ENCODE measurements around the gene DNALI1. TPM values are rescaled to one million over a fixed set of nuclear protein-coding genes. Genes with fewer than 3 reads are reported as not detected.

The DNALI1 gene
- total and polyA plus RNA-seq, 2 donors (not counting 3 experiments of a cell fraction or from before 2014, with no cell fraction given), result 5.2 to 8.1 TPM

DNA sequence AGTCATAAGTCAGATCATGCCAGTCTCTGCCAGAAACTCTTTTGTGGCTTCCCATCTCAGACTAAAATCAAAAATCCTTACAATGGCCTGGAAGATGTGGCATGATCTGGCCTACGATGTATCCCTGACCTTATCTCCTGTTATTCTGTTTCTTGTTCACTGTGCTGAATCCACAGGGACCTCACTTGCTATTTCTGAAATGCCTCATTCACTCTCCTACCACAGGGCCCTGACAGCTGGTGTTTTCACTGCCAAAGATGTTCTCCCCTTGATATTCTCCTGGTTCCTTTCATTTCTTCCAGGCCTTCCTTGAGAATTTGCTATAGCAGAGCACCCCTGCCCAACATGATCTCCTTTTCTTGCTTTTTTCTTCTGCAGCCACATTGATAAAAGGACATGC, 1.7 kb downstream of the DNALI1 start:
- H4K20me1 ChIP-seq (replicated peaks; ENCODE audit: control insufficient read depth, extremely low read depth, insufficient read depth, low read length), result no peaks in the 10 kb centered on the region
- no TSS peak for BruUV-seq (replicated peaks)
- no peaks in the 10 kb centered on the region for H3K27me3 ChIP-seq (ENCODE audit: control insufficient read depth in 2 of 2, insufficient read depth in 2 of 2, low read length in 2 of 2)
- H3K9ac ChIP-seq (replicated peaks; ENCODE audit: extremely low read depth, insufficient read depth, low read length), result no peak overlapping the region
- TF ChIP-seq EZH2 (IDR thresholded peaks at IDR 0.05; ENCODE audit: borderline replicate concordance, low read depth, low read length, severe bottlenecking), result no peak
- no peak for TF ChIP-seq GATA2 (IDR thresholded peaks at IDR 0.05; ENCODE audit: insufficient read depth, insufficient read length, low read depth, low read length)
- no peak for TF ChIP-seq CTCF (IDR thresholded peaks at IDR 0.05; ENCODE audit: extremely low read depth in 1 of 2, insufficient read depth in 1 of 2, low read depth in 1 of 2, low read length in 2 of 2)
- no peak for TF ChIP-seq MAX (IDR thresholded peaks at IDR 0.05; ENCODE audit: insufficient read depth, insufficient read length)
- TF ChIP-seq POLR2A (IDR thresholded peaks at IDR 0.05; ENCODE audit: low read depth, low read length), result no peak
- TF ChIP-seq JUN (IDR thresholded peaks at IDR 0.05; ENCODE audit: borderline replicate concordance, insufficient read depth, insufficient read length, low read depth), result no peak
- no peak for TF ChIP-seq MYC (IDR thresholded peaks at IDR 0.05; ENCODE audit: low read depth, low read length)
- no peak for TF ChIP-seq POLR2AphosphoS5 (IDR thresholded peaks at IDR 0.05; ENCODE audit: insufficient read depth, low read depth, low read length)
- TF ChIP-seq FOS (IDR thresholded peaks at IDR 0.05; ENCODE audit: borderline replicate concordance, insufficient read depth, low read length), result no peak
- ChIA-PET CTCF (no interaction called here), POLR2A (no interaction called here)
- no peaks in the 10 kb centered on the region for H3K9me1 ChIP-seq (replicated peaks; ENCODE audit: control insufficient read depth, extremely low read depth, insufficient read depth, low read length)
- H3K27ac ChIP-seq (ENCODE audit: insufficient read depth, low read depth, low read length), result no peak overlapping the region
- no peak overlapping the region for H2AFZ ChIP-seq (ENCODE audit: low read depth, low read length)
- H3K4me2 ChIP-seq (ENCODE audit: insufficient read depth, low read length), result no peak overlapping the region
- peaks cover 7% of the 10 kb centered on the region for H3K4me1 ChIP-seq (ENCODE audit: control insufficient read depth, extremely low read depth, insufficient read depth, low read length)
- H3K79me2 ChIP-seq (ENCODE audit: control insufficient read depth, insufficient read depth, low read length), result peaks cover 7% of the 10 kb centered on the region
- dilution Hi-C loops (cut with MboI; ENCODE audit: extremely low pct_ligation_motif_present, low sequenced_read_pairs), result no loop called here
- FAIRE-seq, result no peak
- intact Hi-C loops (cut with micrococcal nuclease), result no loop called here
- no peak for DNase-seq (ENCODE audit: low read depth, low spot score)
- H3K36me3 ChIP-seq (ENCODE audit: control insufficient read depth in 2 of 2, extremely low read depth in 1 of 2, insufficient read depth in 2 of 2, low read length in 2 of 2), result no peaks in the 10 kb centered on the region
- no peaks in the 10 kb centered on the region for H3K9me3 ChIP-seq (replicated peaks; ENCODE audit: control insufficient read depth, insufficient read depth, low read length)
- no peak overlapping the region for H3K4me3 ChIP-seq (replicated peaks in 1 of 3; ENCODE audit: insufficient read depth in 1 of 3, low read depth in 1 of 3, low read length in 3 of 3)
